DOHH2 (cell line): ENCODE measurements around the gene RAB22A.

Experiments used
- EZH2phosphoT487 ChIP-seq: fragments of 200-600 bp; sonication (generic); IDR thresholded peaks from 2 replicates; pipeline ENCODE4 v1.6.1; 2017; ENCODE audit warnings: borderline replicate concordance, mild to moderate bottlenecking, antibody characterized with exemption, low read length, moderate library complexity, mixed read lengths
- TF ChIP-seq, protein P1 (sequence below): fragments of 200-600 bp; sonication (generic); IDR thresholded peaks from one replicate; pipeline ENCODE4 v1.5.1; 2014; ENCODE audit warnings: antibody characterized with exemption, mild to moderate bottlenecking, low read depth, low read length; ENCODE audit not compliant: poor library complexity, severe bottlenecking

DNA sequence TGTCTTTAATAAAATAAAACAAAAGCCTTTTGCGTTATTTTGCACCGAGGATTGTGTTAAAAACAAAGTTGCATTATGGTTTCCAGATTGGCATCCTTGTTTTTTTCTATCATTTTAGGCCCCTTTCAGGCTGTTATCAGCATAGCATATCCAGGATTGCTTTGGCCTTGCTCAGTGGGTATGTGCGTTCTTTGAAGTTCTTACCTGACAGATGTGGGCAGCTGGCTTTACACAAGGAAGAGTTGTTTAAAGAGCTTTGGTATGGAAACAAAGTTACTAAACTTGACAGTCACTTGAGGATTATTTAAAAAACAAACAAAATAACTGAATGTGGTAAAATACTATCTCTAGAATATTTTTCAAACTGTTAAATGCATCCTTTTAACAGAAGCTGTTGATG is 86.1 kb downstream of the RAB22A start:
- TF ChIP-seq, protein P1, sequence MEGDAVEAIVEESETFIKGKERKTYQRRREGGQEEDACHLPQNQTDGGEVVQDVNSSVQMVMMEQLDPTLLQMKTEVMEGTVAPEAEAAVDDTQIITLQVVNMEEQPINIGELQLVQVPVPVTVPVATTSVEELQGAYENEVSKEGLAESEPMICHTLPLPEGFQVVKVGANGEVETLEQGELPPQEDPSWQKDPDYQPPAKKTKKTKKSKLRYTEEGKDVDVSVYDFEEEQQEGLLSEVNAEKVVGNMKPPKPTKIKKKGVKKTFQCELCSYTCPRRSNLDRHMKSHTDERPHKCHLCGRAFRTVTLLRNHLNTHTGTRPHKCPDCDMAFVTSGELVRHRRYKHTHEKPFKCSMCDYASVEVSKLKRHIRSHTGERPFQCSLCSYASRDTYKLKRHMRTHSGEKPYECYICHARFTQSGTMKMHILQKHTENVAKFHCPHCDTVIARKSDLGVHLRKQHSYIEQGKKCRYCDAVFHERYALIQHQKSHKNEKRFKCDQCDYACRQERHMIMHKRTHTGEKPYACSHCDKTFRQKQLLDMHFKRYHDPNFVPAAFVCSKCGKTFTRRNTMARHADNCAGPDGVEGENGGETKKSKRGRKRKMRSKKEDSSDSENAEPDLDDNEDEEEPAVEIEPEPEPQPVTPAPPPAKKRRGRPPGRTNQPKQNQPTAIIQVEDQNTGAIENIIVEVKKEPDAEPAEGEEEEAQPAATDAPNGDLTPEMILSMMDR: no peak
- no peak for TF ChIP-seq EZH2phosphoT487
